K562 (cell line): Measurements from ENCODE around the gene EBF4. TPM values are rescaled to one million over a fixed set of nuclear protein-coding genes. Genes with fewer than 3 reads are reported as not detected.
A peak's percentile ranks its signal among the peaks of the same experiment; 100 is the strongest.

ENCODE experiments used
- ATAC-seq: fragments of 200-7000 bp; cut with Tn5 transposase; 3 replicates; pipeline ENCODE4 v1.9.1; 2020; ENCODE audit warnings: moderate library complexity
- BruUV-seq: library from RNA; stranded (reverse); fragments of 400-500 nt; replicated peaks from 2 replicates; lab custom pipeline; 2021; lab: Mats Ljungman, UMichigan
- CTCF ChIA-PET: fragments of 300-600 bp; formaldehyde crosslinking; extraction: SDS; loops from one replicate; lab custom pipeline; 2021; ENCODE audit warnings: low intra/inter-chr PET ratio; lab: Yijun Ruan, JAX
- POLR2A ChIA-PET: fragments of 300-600, 350-650 bp; sonication (Branson Sonifier 250); formaldehyde crosslinking; extraction: SDS; loops from one replicate; lab custom pipeline; 2021; ENCODE audit warnings: antibody characterized with exemption, inconsistent platforms; lab: Yijun Ruan, JAX
- DNase-seq, 4 experiments: peaks; one replicate each; pipeline versions ENCODE4 v3.0.0 to v3.0.0-alpha.2; 2011 to 2018; ENCODE audit warnings: low spot score in 3 of 4, mixed read lengths in 3 of 4; ENCODE audit errors: extremely low read depth in 1 of 4
- FAIRE-seq: peaks from 2 replicates; lab custom pipeline; 2011; peaks lifted over from hg19 to GRCh38; lab: Jason Lieb, UNC
- H2AFZ ChIP-seq: 2 replicates; pipeline ENCODE4 v1.6.0; 2011; ENCODE audit warnings: low read depth, low read length, control low read depth, inconsistent platforms
- H3K27ac ChIP-seq: fragments of 200-600 bp; 3 replicates; pipeline ENCODE4 v1.8.0; 2011; ENCODE audit warnings: low read depth, mild to moderate bottlenecking, control low read depth, inconsistent platforms, low read length, moderate library complexity, mixed read lengths; ENCODE audit errors: extremely low read depth
- H3K27me3 ChIP-seq, 2 experiments: fragments of 300-600 bp in 1 of 2; 2 replicates in 1 of 2; 3 replicates in 1 of 2; pipeline versions ENCODE4 v1.6.0 to v1.8.0; 2011; ENCODE audit warnings: inconsistent platforms in 2 of 2, low read length in 2 of 2, mild to moderate bottlenecking in 1 of 2, mixed read lengths in 1 of 2, moderate library complexity in 1 of 2; ENCODE audit not compliant: control insufficient read depth in 2 of 2, insufficient read depth in 2 of 2
- H3K36me3 ChIP-seq: fragments of 300-600 bp; 3 replicates; pipeline ENCODE4 v1.8.0; 2011; ENCODE audit warnings: mild to moderate bottlenecking, low read length, inconsistent platforms; ENCODE audit not compliant: control insufficient read depth, insufficient read depth
- H3K4me1 ChIP-seq, 2 experiments: fragments of 200-600 bp in 1 of 2; replicated peaks in 1 of 2; 2 replicates in 1 of 2; 3 replicates in 1 of 2; pipeline versions ENCODE4 v1.5.1 to v1.8.0; 2011; ENCODE audit warnings: inconsistent platforms in 2 of 2, low read length in 2 of 2, mild to moderate bottlenecking in 1 of 2, mixed read lengths in 1 of 2, moderate library complexity in 1 of 2; ENCODE audit not compliant: control insufficient read depth in 2 of 2, insufficient read depth in 2 of 2
- H3K4me2 ChIP-seq: 2 replicates; pipeline ENCODE4 v1.6.1; 2011; ENCODE audit warnings: low read length, control low read depth, inconsistent platforms, mixed read lengths; ENCODE audit not compliant: insufficient read depth
- H3K4me3 ChIP-seq: fragments of 200-600 bp; sonication (generic), shearing (Covaris generic); 2 replicates; pipeline ENCODE4 v1.5.1; 2016; ENCODE audit warnings: control low read depth, inconsistent platforms
- H3K79me2 ChIP-seq: fragments of 200-600 bp; 3 replicates; pipeline ENCODE4 v1.8.0; 2011; ENCODE audit warnings: low read length, inconsistent platforms; ENCODE audit not compliant: control insufficient read depth, insufficient read depth
- H3K9ac ChIP-seq, 2 experiments: 2 replicates each; pipeline versions ENCODE4 v1.6.0 to v1.6.1; 2011; ENCODE audit warnings: low read depth in 2 of 2, low read length in 2 of 2, control low read depth in 1 of 2, inconsistent platforms in 1 of 2, mild to moderate bottlenecking in 1 of 2, mixed read lengths in 1 of 2; ENCODE audit not compliant: insufficient read depth in 1 of 2
- H3K9me1 ChIP-seq: one replicate; pipeline ENCODE4 v1.6.0; 2011; ENCODE audit warnings: inconsistent platforms, mild to moderate bottlenecking, low read length, moderate library complexity; ENCODE audit not compliant: control insufficient read depth, insufficient read depth
- H3K9me3 ChIP-seq: replicated peaks from 2 replicates; pipeline ENCODE4 v1.5.1; 2011; ENCODE audit warnings: low read depth, low read length, inconsistent platforms; ENCODE audit not compliant: control insufficient read depth, insufficient read depth
- H4K20me1 ChIP-seq: replicated peaks from 2 replicates; pipeline ENCODE4 v1.6.1; 2011; ENCODE audit warnings: low read length, inconsistent platforms, mixed read lengths; ENCODE audit not compliant: control insufficient read depth, insufficient read depth
- ARID4B ChIP-seq: sonication (generic); formaldehyde crosslinking; IDR thresholded peaks from 2 replicates; pipeline ENCODE4 v1.8.0; 2022; ENCODE audit warnings: mild to moderate bottlenecking, missing genetic modification reagents
- CEBPB ChIP-seq: fragments of 450-650 bp; IDR thresholded peaks from 2 replicates; pipeline ENCODE4 v1.6.1; 2016; ENCODE audit warnings: missing genetic modification characterization, missing compliant biosample characterization
- CREM ChIP-seq: IDR thresholded peaks from 2 replicates; pipeline ENCODE4 v1.6.1; 2014; ENCODE audit warnings: antibody characterized with exemption, low read depth
- E2F6 ChIP-seq, 2 experiments: IDR thresholded peaks; 2 replicates each; pipeline ENCODE4 v1.6.1; 2011; ENCODE audit warnings: borderline replicate concordance in 1 of 2, control low read depth in 1 of 2, low read depth in 1 of 2, low read length in 1 of 2, mild to moderate bottlenecking in 1 of 2, mixed read lengths in 1 of 2, moderate library complexity in 1 of 2; ENCODE audit not compliant: insufficient read depth in 1 of 2, insufficient read length in 1 of 2, poor library complexity in 1 of 2, severe bottlenecking in 1 of 2; ENCODE audit errors: extremely low read depth in 1 of 2
- MYC ChIP-seq, 2 experiments: fragments of 250-450 bp in 1 of 2; sonication (Bioruptor Pico) in 1 of 2; IDR thresholded peaks; 2 replicates each; pipeline versions ENCODE4 v1.5.1 to v1.6.1; 2012 to 2021; ENCODE audit warnings: low read depth in 2 of 2, borderline replicate concordance in 1 of 2, improper control_type of control experiment in 1 of 2, low read length in 1 of 2, mild to moderate bottlenecking in 1 of 2, moderate library complexity in 1 of 2
- NRF1 ChIP-seq, 2 experiments: fragments of 450-650 bp; IDR thresholded peaks in 1 of 2; conservative IDR thresholded peaks in 1 of 2; 2 replicates each; pipeline ENCODE4 v1.6.1; 2014; ENCODE audit warnings: mild to moderate bottlenecking in 2 of 2
- PYGO2 ChIP-seq: fragments of 450-650 bp; IDR thresholded peaks from 2 replicates; pipeline ENCODE4 v1.6.1; 2016; ENCODE audit warnings: mild to moderate bottlenecking, missing genetic modification characterization, moderate library complexity, missing compliant biosample characterization
- SLC30A9 ChIP-seq: fragments of 250-450 bp; sonication (Bioruptor Pico); IDR thresholded peaks from 2 replicates; pipeline ENCODE4 v1.8.0; 2022; ENCODE audit warnings: mild to moderate bottlenecking, moderate library complexity
- ZNF740 ChIP-seq, 3 experiments: fragments of 200-800 bp in 1 of 3; sonication (Bioruptor generic) in 1 of 3; sonication (generic) in 1 of 3; formaldehyde crosslinking in 1 of 3; IDR thresholded peaks; 2 replicates each; pipeline versions ENCODE4 v1.6.1 to v1.8.0; 2016 to 2022; ENCODE audit warnings: mild to moderate bottlenecking in 2 of 3, missing compliant biosample characterization in 2 of 3, missing genetic modification characterization in 2 of 3, missing genetic modification reagents in 1 of 3
- WGBS: fragments of 100-300 bp; shearing (Covaris generic); methylation state at CpG from one replicate; pipeline ENCODE4 v1.1.6; 2016; ENCODE audit warnings: low coverage, mixed read lengths; ENCODE audit not compliant: insufficient coverage; ENCODE audit errors: missing lambda C conversion rate; 5-methylcytosine and 5-hydroxymethylcytosine counted together
- in situ Hi-C: fragments of 300-500 bp; cut with MboI; formaldehyde crosslinking; loops from 4 replicates; pipeline ENCODE4 v1.15.0; 2018; ENCODE audit warnings: inconsistent platforms, mixed read lengths
- intact Hi-C: fragments of 100-400 bp; cut with micrococcal nuclease; formaldehyde crosslinking; loops from 2 replicates; pipeline ENCODE4 v1.14.2; 2022
- polyA plus RNA-seq, 8 experiments: library from polyadenylated mRNA; depleted of rRNA in 4 of 8; stranded (reverse) in 5 of 8; unstranded in 3 of 8; fragments of >200 nt; fragmentation: Nextera tagmentation in 2 of 8; fragmentation: Illumina TruSeq in 1 of 8; extraction: Ambion mirVana in 2 of 8; extraction: Trizol in 1 of 8; gene quantifications; 2 replicates each; pipeline versions ENCODE4 v1.2.1 to v1.2.3, GENCODE V29; 2011 to 2014; ENCODE audit warnings: inconsistent platforms in 1 of 8, missing spikeins in 1 of 8
- total RNA-seq, 7 experiments: library from RNA; depleted of rRNA in 6 of 7; stranded (reverse); fragments of >200 nt in 6 of 7; fragmentation: Illumina TruSeq in 2 of 7; extraction: Trizol in 2 of 7; gene quantifications; 2 replicates each; pipeline versions ENCODE4 v1.2.1 to v1.2.3, GENCODE V29; 2011 to 2021; ENCODE audit warnings: low replicate concordance in 1 of 7

EBF4 gene
- total and polyA plus RNA-seq, 9 of the 15 experiments (the other 6 are each of a cell fraction or from before 2014, with no cell fraction given) = 0.09 TPM; not detected in 8

- Histone ChIP-seq H3K36me3 (no peaks in the 10 kb centered on the region), H3K4me1 (peaks cover 2 to 39% of the 10 kb centered on the region in 2 experiments; a peak in 4 of 5 replicates), H3K27me3 (peaks cover 0 to 38% of the 10 kb centered on the region in 2 experiments; a peak in 2 of 5 replicates), H3K4me2 (peak overlapping the region; percentile 21; the same call in 1 of the 2 replicates), H3K27ac (no peak overlapping the region), H3K9me1 (no peaks in the 10 kb centered on the region), H3K9me3 (no peaks in the 10 kb centered on the region), H3K9ac (peak overlapping the region in 1 of 2 experiments; percentile 58; a peak in 1 of 4 replicates), H2AFZ (peak overlapping the region; percentile 55; the same call in 1 of the 2 replicates), H3K79me2 (no peaks in the 10 kb centered on the region), H4K20me1 (no peaks in the 10 kb centered on the region), H3K4me3 (no peak overlapping the region)
- BruUV-seq = no TSS peak
- 18% methylated on average over 20 of the region's 34 CpGs for WGBS
- CTCF ChIA-PET = interaction anchor here (0.6 kb wide), 1 partner anchor 38 kb away, joined by 3 read pairs; no protein-coding TSS in a partner anchor
- intact Hi-C loops = loop anchor here (1.0 kb wide), 1 partner anchor 62 kb away; no protein-coding TSS in a partner anchor
- in situ Hi-C loops = loop anchor here (10.0 kb wide), 1 partner anchor 244 kb away; no protein-coding TSS in a partner anchor
- POLR2A ChIA-PET = interaction anchor here (0.6 kb wide), 2 partner anchors 11 to 87 kb away, joined by 3 read pairs; partner anchors contain the start of gene IDH3B
- DNase-seq (peak; percentile 37 to 44 (median 39)), ATAC-seq (peak; percentile 53), FAIRE-seq (peak; percentile 19)
- TF ChIP-seq SLC30A9 (CRISPR knock-in tag) = no peak
- TF ChIP-seq ARID4B (CRISPR knock-in tag) = no peak
- TF ChIP-seq CEBPB (tag) = peak; percentile 73
- no peak for TF ChIP-seq E2F6 (IDR thresholded peaks at IDR 0.05; ENCODE audit: borderline replicate concordance in 1 of 2, extremely low read depth in 1 of 2, insufficient read depth in 1 of 2, insufficient read length in 1 of 2, low read depth in 1 of 2, low read length in 1 of 2, poor library complexity in 1 of 2, severe bottlenecking in 1 of 2)
- TF ChIP-seq CREM = peak; percentile 29; the same call in 1 of the 2 replicates
- peak; percentile 22 to 32; a peak in 2 of 4 replicates for TF ChIP-seq NRF1 (conservative IDR thresholded peaks at IDR 0.05 in 1 of 2, IDR thresholded peaks at IDR 0.05 in 1 of 2)
- no peak for TF ChIP-seq PYGO2 (tag)
- no peak for TF ChIP-seq ZNF740 (CRISPR knock-in tag; IDR thresholded peaks at IDR 0.05)
- TF ChIP-seq ZNF740 (tag; IDR thresholded peaks at IDR 0.05) = no peak
- peak; percentile 45; the same call in 1 of the 2 replicates for TF ChIP-seq MYC (IDR thresholded peaks at IDR 0.05; ENCODE audit: low read depth, low read length)
- TF ChIP-seq MYC (CRISPR knock-in tag; IDR thresholded peaks at IDR 0.05; ENCODE audit: borderline replicate concordance, low read depth) = no peak
Measured at GRCh38 chr20:2750491-2751251, 58.1 kb downstream of the EBF4 start.
